ENCODE data around the gene RAB10. TPM values are rescaled to one million over a fixed set of nuclear protein-coding genes. Genes with fewer than 3 reads are reported as not detected.

RAB10 gene
- total RNA-seq, 1 experiment from 2014 or later, result 138 TPM

DNA sequence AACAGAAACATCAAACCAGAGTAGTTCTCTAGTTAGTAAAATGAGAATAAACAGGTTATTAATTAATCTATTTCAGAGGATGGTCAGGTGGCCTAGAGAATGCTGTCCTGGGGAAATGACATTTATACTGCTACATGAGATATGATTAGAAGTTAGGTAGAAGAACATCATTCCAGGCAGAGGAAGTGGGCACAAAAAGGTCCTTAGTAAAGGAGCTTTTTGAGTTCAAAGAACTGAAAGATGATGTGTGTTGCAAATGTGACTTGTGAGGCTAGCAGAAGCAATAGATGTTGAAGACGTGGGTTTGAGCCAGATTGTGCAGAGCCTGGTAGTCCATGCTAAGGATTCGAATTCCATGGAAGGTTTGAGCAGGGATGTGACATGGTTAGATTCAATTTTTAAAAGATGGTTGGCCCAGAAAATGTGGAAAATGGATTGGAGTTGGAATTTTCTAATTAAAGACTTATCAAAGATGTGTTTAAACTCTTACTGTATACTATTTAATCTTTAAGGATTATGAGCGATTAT lies 34.2 kb downstream of the RAB10 start:
- Histone ChIP-seq H3K36me3 (ENCODE audit: low read depth, low read length) (peaks cover 10% of the 10 kb centered on the region; the same call in 1 of the 2 replicates), H2AFZ (ENCODE audit: low read length) (no peak overlapping the region), H3F3A (ENCODE audit: low read length, unreplicated experiment) (peaks cover 3% of the 10 kb centered on the region), H3K27me3 (ENCODE audit: low read length) (no peaks in the 10 kb centered on the region), H3K9me2 (replicated peaks; ENCODE audit: low read length) (no peaks in the 10 kb centered on the region), H3K9ac (ENCODE audit: low read length) (peak overlapping the region; percentile 40), H3K79me2 (ENCODE audit: low read length) (peaks cover 96% of the 10 kb centered on the region), H3K27ac (ENCODE audit: low read length) (peak overlapping the region; percentile 85), H3K9me3 (ENCODE audit: low read length) (no peaks in the 10 kb centered on the region), H3K4me1 (ENCODE audit: insufficient read depth, low read length) (peaks cover 32% of the 10 kb centered on the region), H3K4me3 (ENCODE audit: low read length) (0 out of 2 replicates have a peak overlapping the region, but pooled peaks have one; percentile 14), H3K4me2 (ENCODE audit: low read length) (peak overlapping the region; percentile 80), H4K20me1 (ENCODE audit: low read length) (no peaks in the 10 kb centered on the region; the same call in 1 of the 2 replicates)
- ATAC-seq (peak; percentile 7; the same call in 1 of the 2 replicates), DNase-seq (no peak)
- ChIA-PET CTCF (no interaction called here), POLR2A (ENCODE audit: unreplicated experiment) (no interaction called here)
- TF ChIP-seq, protein P1, sequence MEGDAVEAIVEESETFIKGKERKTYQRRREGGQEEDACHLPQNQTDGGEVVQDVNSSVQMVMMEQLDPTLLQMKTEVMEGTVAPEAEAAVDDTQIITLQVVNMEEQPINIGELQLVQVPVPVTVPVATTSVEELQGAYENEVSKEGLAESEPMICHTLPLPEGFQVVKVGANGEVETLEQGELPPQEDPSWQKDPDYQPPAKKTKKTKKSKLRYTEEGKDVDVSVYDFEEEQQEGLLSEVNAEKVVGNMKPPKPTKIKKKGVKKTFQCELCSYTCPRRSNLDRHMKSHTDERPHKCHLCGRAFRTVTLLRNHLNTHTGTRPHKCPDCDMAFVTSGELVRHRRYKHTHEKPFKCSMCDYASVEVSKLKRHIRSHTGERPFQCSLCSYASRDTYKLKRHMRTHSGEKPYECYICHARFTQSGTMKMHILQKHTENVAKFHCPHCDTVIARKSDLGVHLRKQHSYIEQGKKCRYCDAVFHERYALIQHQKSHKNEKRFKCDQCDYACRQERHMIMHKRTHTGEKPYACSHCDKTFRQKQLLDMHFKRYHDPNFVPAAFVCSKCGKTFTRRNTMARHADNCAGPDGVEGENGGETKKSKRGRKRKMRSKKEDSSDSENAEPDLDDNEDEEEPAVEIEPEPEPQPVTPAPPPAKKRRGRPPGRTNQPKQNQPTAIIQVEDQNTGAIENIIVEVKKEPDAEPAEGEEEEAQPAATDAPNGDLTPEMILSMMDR (conservative IDR thresholded peaks at IDR 0.05; ENCODE audit: low read depth, low read length), result no peak
- TF ChIP-seq EZH2 (IDR thresholded peaks at IDR 0.05; ENCODE audit: low read length, unreplicated experiment) (no peak), EZH2phosphoT487 (IDR thresholded peaks at IDR 0.05; ENCODE audit: borderline replicate concordance, low read length) (no peak)
- BruUV-seq (replicated peaks), result TSS peak; percentile 71
- intact Hi-C loops (cut with micrococcal nuclease), result loop anchor here (1.0 to 5.0 kb wide), 2 partner anchors 8 to 56 kb away; no protein-coding TSS in a partner anchor

DNA sequence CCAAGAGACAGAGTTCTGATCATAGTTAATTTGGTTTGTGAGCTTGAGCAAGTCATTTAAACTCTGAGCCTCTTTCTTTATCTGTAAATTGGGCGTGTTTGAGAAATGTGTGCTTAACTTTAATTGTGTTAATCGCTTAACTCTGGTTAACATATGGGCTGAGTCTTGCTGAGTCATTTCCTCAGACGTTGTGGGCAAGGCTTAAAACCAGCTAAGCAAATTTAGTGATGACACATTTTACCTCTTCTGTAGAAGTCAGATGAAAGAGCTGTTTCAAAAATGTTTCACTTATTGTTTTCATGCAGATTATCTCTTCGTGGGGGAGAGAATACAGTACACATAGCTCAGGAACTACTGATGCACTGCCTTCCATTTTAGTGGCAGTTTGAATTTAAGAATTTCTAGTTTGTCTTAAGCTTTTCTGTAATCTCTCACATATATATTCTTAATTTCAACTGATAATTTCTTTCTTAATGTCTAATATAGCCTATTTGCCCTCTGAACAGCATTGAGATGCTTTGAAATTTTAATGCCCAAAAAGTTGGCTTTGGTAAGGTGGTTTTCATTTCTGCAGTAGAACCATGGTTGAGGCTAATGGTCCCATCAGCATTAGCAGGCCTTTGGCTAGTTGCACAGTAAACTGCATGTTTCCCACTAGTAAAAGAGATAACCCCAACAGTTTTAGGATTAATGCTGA lies 34.9 kb downstream of the RAB10 start:
- Histone ChIP-seq H3K27me3 (ENCODE audit: low read length) (no peaks in the 10 kb centered on the region), H3K4me1 (ENCODE audit: insufficient read depth, low read length) (peaks cover 39% of the 10 kb centered on the region), H3K4me3 (ENCODE audit: low read length) (peak overlapping the region; percentile 41), H3K36me3 (ENCODE audit: low read depth, low read length) (peaks cover 10% of the 10 kb centered on the region; the same call in 1 of the 2 replicates), H3K9me3 (ENCODE audit: low read length) (no peaks in the 10 kb centered on the region), H4K20me1 (ENCODE audit: low read length) (no peaks in the 10 kb centered on the region; the same call in 1 of the 2 replicates), H2AFZ (ENCODE audit: low read length) (no peak overlapping the region), H3K4me2 (ENCODE audit: low read length) (peak overlapping the region; percentile 80), H3K27ac (ENCODE audit: low read length) (peak overlapping the region; percentile 85), H3F3A (ENCODE audit: low read length, unreplicated experiment) (peaks cover 5% of the 10 kb centered on the region), H3K9me2 (replicated peaks; ENCODE audit: low read length) (no peaks in the 10 kb centered on the region), H3K79me2 (ENCODE audit: low read length) (peaks cover 96% of the 10 kb centered on the region), H3K9ac (ENCODE audit: low read length) (peak overlapping the region; percentile 40)
- peak; percentile 92 for ATAC-seq
- CTCF ChIA-PET, result no interaction called here
- intact Hi-C loops (cut with micrococcal nuclease), result loop anchor here (1.0 to 5.0 kb wide), 2 partner anchors 8 to 56 kb away; no protein-coding TSS in a partner anchor
- TSS peak; percentile 45 for BruUV-seq (replicated peaks)
- POLR2A ChIA-PET (ENCODE audit: unreplicated experiment), result no interaction called here
- DNase-seq, result peak; percentile 91
- no peak for TF ChIP-seq EZH2phosphoT487 (IDR thresholded peaks at IDR 0.05; ENCODE audit: borderline replicate concordance, low read length)
- no peak for TF ChIP-seq EZH2 (IDR thresholded peaks at IDR 0.05; ENCODE audit: low read length, unreplicated experiment)
- TF ChIP-seq, protein P1 (conservative IDR thresholded peaks at IDR 0.05; ENCODE audit: low read depth, low read length), result no peak

DNA sequence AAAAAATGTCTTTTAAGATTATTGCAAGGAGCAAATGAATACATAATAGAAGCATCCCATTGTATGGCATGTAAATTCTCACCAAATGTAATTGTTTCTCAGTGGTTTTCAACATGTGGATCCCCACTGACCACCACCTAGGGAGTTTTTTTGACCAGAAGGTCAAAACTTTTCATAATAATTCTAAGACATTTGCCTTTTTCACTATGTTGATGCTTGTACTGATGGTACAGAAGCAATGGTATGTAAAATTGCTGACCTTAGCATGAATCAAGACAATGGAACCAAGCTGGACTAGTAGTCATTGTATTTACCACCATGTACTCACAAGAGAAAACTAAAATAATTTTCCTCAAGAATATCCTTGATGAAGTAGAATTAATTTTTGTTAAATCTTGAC lies 36.8 kb downstream of the RAB10 start:
- no peaks in the 10 kb centered on the region for H3K9me3 ChIP-seq (ENCODE audit: low read length)
- no peak overlapping the region for H3K4me3 ChIP-seq (ENCODE audit: low read length)
- H3K27ac ChIP-seq (ENCODE audit: low read length), result no peak overlapping the region
- peaks cover 10% of the 10 kb centered on the region; the same call in 1 of the 2 replicates for H3K36me3 ChIP-seq (ENCODE audit: low read depth, low read length)
- no peak overlapping the region for H3K4me2 ChIP-seq (ENCODE audit: low read length)
- TF ChIP-seq EZH2 (IDR thresholded peaks at IDR 0.05; ENCODE audit: low read length, unreplicated experiment) (no peak), EZH2phosphoT487 (IDR thresholded peaks at IDR 0.05; ENCODE audit: borderline replicate concordance, low read length) (no peak)
- TF ChIP-seq, protein P1 (conservative IDR thresholded peaks at IDR 0.05; ENCODE audit: low read depth, low read length), result no peak
- no peak overlapping the region for H3K9ac ChIP-seq (ENCODE audit: low read length)
- intact Hi-C loops (cut with micrococcal nuclease), result no loop called here
- H3K9me2 ChIP-seq (replicated peaks; ENCODE audit: low read length), result no peaks in the 10 kb centered on the region
- peaks cover 56% of the 10 kb centered on the region for H3K4me1 ChIP-seq (ENCODE audit: insufficient read depth, low read length)
- no peaks in the 10 kb centered on the region for H4K20me1 ChIP-seq (ENCODE audit: low read length)
- BruUV-seq (replicated peaks), result no TSS peak
- POLR2A ChIA-PET (ENCODE audit: unreplicated experiment), result no interaction called here
- H3K79me2 ChIP-seq (ENCODE audit: low read length), result peaks cover 96% of the 10 kb centered on the region
- no peak overlapping the region for H2AFZ ChIP-seq (ENCODE audit: low read length)
- DNase-seq, result no peak
- no peaks in the 10 kb centered on the region for H3K27me3 ChIP-seq (ENCODE audit: low read length)
- CTCF ChIA-PET, result no interaction called here
- peaks cover 11% of the 10 kb centered on the region for H3F3A ChIP-seq (ENCODE audit: low read length, unreplicated experiment)
- ATAC-seq, result no peak
